ENCODE measurements around the gene ABR. TPM values are rescaled to one million over a fixed set of nuclear protein-coding genes. Genes with fewer than 3 reads are reported as not detected.

ABR gene
- total and polyA plus RNA-seq, 2 of the 13 experiments (the other 11 are each of a cell fraction or from before 2014, with no cell fraction given), result 12.4 to 40.4 TPM

GRCh38 chr17:1082579-1082978 is 97.2 kb downstream of the ABR start (continued):
- TF ChIP-seq HES4 (CRISPR knock-in tag; IDR thresholded peaks at IDR 0.05; ENCODE audit: borderline replicate concordance) (no peak), ZEB1 (IDR thresholded peaks at IDR 0.05; ENCODE audit: insufficient replicate concordance, low read depth) (no peak), BATF2 (CRISPR knock-in tag; IDR thresholded peaks at IDR 0.05) (no peak), ZFP82 (CRISPR knock-in tag; IDR thresholded peaks at IDR 0.05; ENCODE audit: borderline replicate concordance) (no peak), ZNF121 (CRISPR knock-in tag; IDR thresholded peaks at IDR 0.05) (no peak), ATF2 (CRISPR knock-in tag; IDR thresholded peaks at IDR 0.05) (no peak), TOPORS (CRISPR knock-in tag; IDR thresholded peaks at IDR 0.05) (no peak), ZBTB49 (CRISPR knock-in tag; IDR thresholded peaks at IDR 0.05; ENCODE audit: borderline replicate concordance) (no peak), SNAPC5 (CRISPR knock-in tag; IDR thresholded peaks at IDR 0.05; ENCODE audit: borderline replicate concordance) (no peak), RAD21 (CRISPR knock-in tag; IDR thresholded peaks at IDR 0.05) (no peak), ZBTB21 (CRISPR knock-in tag; IDR thresholded peaks at IDR 0.05) (no peak), ZC3H13 (CRISPR knock-in tag; IDR thresholded peaks at IDR 0.05) (no peak), TRIM22 (IDR thresholded peaks at IDR 0.05) (no peak), PHF5A (CRISPR knock-in tag; IDR thresholded peaks at IDR 0.05; ENCODE audit: low read depth, unreplicated experiment) (no peak), FOXK1 (CRISPR knock-in tag; IDR thresholded peaks at IDR 0.05; ENCODE audit: borderline replicate concordance, low read depth) (no peak)
